DOHH2 (cell line): ENCODE data around the gene EFS.

ENCODE experiments used
- CTCF ChIP-seq: fragments of 200-600 bp; sonication (generic); IDR thresholded peaks from one replicate; pipeline ENCODE4 v1.5.1; 2014; ENCODE audit warnings: antibody characterized with exemption, mild to moderate bottlenecking, low read depth, low read length; ENCODE audit not compliant: poor library complexity, severe bottlenecking
- EZH2phosphoT487 ChIP-seq: fragments of 200-600 bp; sonication (generic); IDR thresholded peaks from 2 replicates; pipeline ENCODE4 v1.6.1; 2017; ENCODE audit warnings: borderline replicate concordance, mild to moderate bottlenecking, antibody characterized with exemption, low read length, moderate library complexity, mixed read lengths

DNA sequence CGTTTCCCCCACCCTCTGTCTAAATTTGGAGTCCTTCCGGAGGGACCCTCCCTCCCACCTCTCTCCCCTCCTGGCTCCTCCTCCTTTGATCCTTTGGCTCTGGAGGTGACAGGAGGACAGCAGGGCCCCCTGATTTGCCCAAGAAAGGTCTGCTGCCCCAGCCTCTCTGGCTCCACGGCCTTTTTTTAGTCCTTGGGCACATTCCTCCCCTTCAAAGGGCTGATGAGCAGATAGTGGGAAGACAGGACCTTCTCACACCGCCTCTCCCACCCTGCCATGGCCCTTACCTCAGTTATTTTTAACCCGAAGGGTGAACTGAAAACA is 43.3 kb upstream of the EFS start:
- TF ChIP-seq CTCF (no peak), EZH2phosphoT487 (no peak)
